RKO (cell line): Measurements from ENCODE around the gene FZD10.
A peak's percentile ranks its signal among the peaks of the same experiment; 100 is the strongest.

Experiments
- DNase-seq: peaks from one replicate; pipeline ENCODE4 v3.0.0-alpha.2; 2016; ENCODE audit warnings: low spot score

Gene FZD10

GRCh38 chr12:130179621-130180020 lies 17.4 kb downstream of the FZD10 start:
- DNase-seq = no peak

- no peak for DNase-seq
Observed at GRCh38 chr12:130181211-130181610, 18.9 kb downstream of the FZD10 start.

GRCh38 chr12:130183585-130184370 lies 21.5 kb downstream of the FZD10 start:
- no peak for DNase-seq

GRCh38 chr12:130184404-130185090 lies 22.3 kb downstream of the FZD10 start:
- no peak for DNase-seq

GRCh38 chr12:130185455-130186391 lies 23.5 kb downstream of the FZD10 start:
- no peak for DNase-seq

- DNase-seq = peak; percentile 69
Observed at GRCh38 chr12:130186651-130187268, 24.5 kb downstream of the FZD10 start.

- no peak for DNase-seq
Observed at GRCh38 chr12:130192642-130193345, 30.5 kb downstream of the FZD10 start.

- DNase-seq = no peak
Observed at GRCh38 chr12:130194154-130194553, 31.9 kb downstream of the FZD10 start.

GRCh38 chr12:130195369-130195768 lies 33.1 kb downstream of the FZD10 start:
- no peak for DNase-seq

GRCh38 chr12:130195776-130196175 lies 33.5 kb downstream of the FZD10 start:
- DNase-seq = no peak

GRCh38 chr12:130196827-130197226 lies 34.6 kb downstream of the FZD10 start:
- DNase-seq = no peak

- no peak for DNase-seq
Observed at GRCh38 chr12:130198026-130198662, 35.9 kb downstream of the FZD10 start.

GRCh38 chr12:130198663-130199060 lies 36.4 kb downstream of the FZD10 start:
- no peak for DNase-seq

- DNase-seq = no peak
Observed at GRCh38 chr12:130199581-130200390, 37.5 kb downstream of the FZD10 start.

- DNase-seq = no peak
Observed at GRCh38 chr12:130200445-130200844, 38.2 kb downstream of the FZD10 start.

GRCh38 chr12:130201037-130201436 lies 38.8 kb downstream of the FZD10 start:
- no peak for DNase-seq

GRCh38 chr12:130202201-130202600 lies 39.9 kb downstream of the FZD10 start:
- no peak for DNase-seq

- DNase-seq = no peak
Observed at GRCh38 chr12:130203151-130203550, 40.9 kb downstream of the FZD10 start.

GRCh38 chr12:130204541-130204953 lies 42.3 kb downstream of the FZD10 start:
- DNase-seq = no peak

- DNase-seq = no peak
Observed at GRCh38 chr12:130205495-130205894, 43.2 kb downstream of the FZD10 start.
